Measurements from ENCODE around the gene ZNF230.

DNA sequence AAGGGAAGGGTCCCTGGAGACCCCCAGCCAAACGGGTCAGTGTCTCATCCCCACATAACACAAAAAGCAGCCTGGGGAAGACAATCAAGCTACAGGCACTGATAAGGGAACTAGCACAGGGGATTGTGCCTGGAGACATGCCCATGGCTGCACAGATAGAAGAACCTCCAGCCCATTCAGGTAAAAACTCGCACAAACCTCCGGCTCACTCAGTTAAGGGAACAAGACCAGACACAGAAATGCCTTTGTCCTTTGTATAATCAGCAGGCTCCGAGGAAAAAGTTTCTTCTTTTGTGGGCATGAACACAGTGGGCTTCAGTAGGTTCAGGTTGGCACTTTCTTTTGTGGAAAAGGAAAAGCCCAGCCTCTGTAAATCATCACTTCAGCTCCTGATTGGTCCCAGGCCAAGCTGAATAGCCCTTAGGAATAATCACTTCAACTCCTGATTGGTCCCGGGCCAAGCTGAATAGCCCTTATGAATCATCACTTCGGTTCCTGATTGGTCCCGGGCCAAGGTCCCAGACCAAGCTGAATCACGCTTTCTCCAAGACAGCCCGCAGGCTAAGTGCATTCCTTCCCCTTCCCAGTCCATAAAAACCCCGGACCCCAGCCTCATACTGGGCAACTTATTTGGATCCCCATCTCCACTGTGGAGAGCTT is 5.0 kb upstream of the ZNF230 start:
- TF ChIP-seq, protein P1, sequence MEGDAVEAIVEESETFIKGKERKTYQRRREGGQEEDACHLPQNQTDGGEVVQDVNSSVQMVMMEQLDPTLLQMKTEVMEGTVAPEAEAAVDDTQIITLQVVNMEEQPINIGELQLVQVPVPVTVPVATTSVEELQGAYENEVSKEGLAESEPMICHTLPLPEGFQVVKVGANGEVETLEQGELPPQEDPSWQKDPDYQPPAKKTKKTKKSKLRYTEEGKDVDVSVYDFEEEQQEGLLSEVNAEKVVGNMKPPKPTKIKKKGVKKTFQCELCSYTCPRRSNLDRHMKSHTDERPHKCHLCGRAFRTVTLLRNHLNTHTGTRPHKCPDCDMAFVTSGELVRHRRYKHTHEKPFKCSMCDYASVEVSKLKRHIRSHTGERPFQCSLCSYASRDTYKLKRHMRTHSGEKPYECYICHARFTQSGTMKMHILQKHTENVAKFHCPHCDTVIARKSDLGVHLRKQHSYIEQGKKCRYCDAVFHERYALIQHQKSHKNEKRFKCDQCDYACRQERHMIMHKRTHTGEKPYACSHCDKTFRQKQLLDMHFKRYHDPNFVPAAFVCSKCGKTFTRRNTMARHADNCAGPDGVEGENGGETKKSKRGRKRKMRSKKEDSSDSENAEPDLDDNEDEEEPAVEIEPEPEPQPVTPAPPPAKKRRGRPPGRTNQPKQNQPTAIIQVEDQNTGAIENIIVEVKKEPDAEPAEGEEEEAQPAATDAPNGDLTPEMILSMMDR (IDR thresholded peaks at IDR 0.05; ENCODE audit: insufficient read depth, low read depth, low read length), result no peak
- TF ChIP-seq EZH2 (IDR thresholded peaks at IDR 0.05; ENCODE audit: insufficient read depth, low read length), result no peak
